Panc1 (cell line): ENCODE measurements around the gene ZNF202. TPM values are rescaled to one million over a fixed set of nuclear protein-coding genes. Genes with fewer than 3 reads are reported as not detected.

Source experiments
- ATAC-seq: fragments of 200-7000 bp; cut with Tn5 transposase; 2 replicates; pipeline ENCODE4 v1.9.1; 2020; ENCODE audit warnings: mild to moderate bottlenecking, moderate library complexity
- BruUV-seq: library from RNA; stranded (reverse); fragments of 400-500 nt; replicated peaks from 2 replicates; lab custom pipeline; 2021; lab: Mats Ljungman, UMichigan
- CTCF ChIA-PET: fragments of 300-600 bp; sonication (Branson Sonifier 250); formaldehyde crosslinking; loops from one replicate; lab custom pipeline; 2022; ENCODE audit warnings: antibody characterized with exemption; lab: Charles Lee
- POLR2A ChIA-PET: fragments of 300-600 bp; sonication (Branson Sonifier 250); formaldehyde crosslinking; loops from one replicate; lab custom pipeline; 2022; ENCODE audit warnings: antibody characterized with exemption; lab: Charles Lee
- DNase-seq: peaks from one replicate; pipeline ENCODE4 v3.0.0-alpha.2; 2010; ENCODE audit warnings: low read depth, low spot score
- H3K27ac ChIP-seq: 2 replicates; pipeline ENCODE4 v1.5.1; 2011; ENCODE audit warnings: mild to moderate bottlenecking, low read length, inconsistent platforms
- H3K27me3 ChIP-seq: fragments of 200-500 bp; sonication (Bioruptor generic); 2 replicates; pipeline ENCODE4 v1.6.0; 2014; ENCODE audit warnings: low read length, inconsistent platforms; ENCODE audit not compliant: control insufficient read depth, insufficient read depth
- H3K36me3 ChIP-seq: fragments of 200-500 bp; sonication (Bioruptor generic); 2 replicates; pipeline ENCODE4 v1.5.1; 2014; ENCODE audit warnings: inconsistent platforms, mild to moderate bottlenecking, low read length, moderate library complexity; ENCODE audit not compliant: control insufficient read depth, insufficient read depth
- H3K4me1 ChIP-seq: 2 replicates; pipeline ENCODE4 v1.5.1; 2011; ENCODE audit warnings: inconsistent platforms, mild to moderate bottlenecking, low read length, moderate library complexity; ENCODE audit not compliant: control insufficient read depth, insufficient read depth
- H3K4me3 ChIP-seq, 2 experiments: 2 replicates each; pipeline ENCODE4 v1.5.1; 2011 to 2012; ENCODE audit warnings: low read depth in 2 of 2, low read length in 2 of 2, mild to moderate bottlenecking in 2 of 2, inconsistent platforms in 1 of 2, moderate library complexity in 1 of 2
- H3K9me3 ChIP-seq: fragments of 200-500 bp; sonication (Bioruptor generic); 2 replicates; pipeline ENCODE4 v1.5.1; 2014; ENCODE audit warnings: low read depth, mild to moderate bottlenecking, inconsistent platforms, low read length, moderate library complexity; ENCODE audit not compliant: control insufficient read depth, insufficient read depth
- POLR2AphosphoS5 ChIP-seq: IDR thresholded peaks from 2 replicates; pipeline ENCODE4 v1.6.1; 2012; ENCODE audit warnings: mild to moderate bottlenecking, low read depth, low read length, moderate library complexity
- SIN3A ChIP-seq: IDR thresholded peaks from 2 replicates; pipeline ENCODE4 v1.6.1; 2012; ENCODE audit warnings: low read depth, mild to moderate bottlenecking, low read length, moderate library complexity, borderline replicate concordance; ENCODE audit not compliant: insufficient read depth
- TCF7L2 ChIP-seq: IDR thresholded peaks from 2 replicates; pipeline ENCODE4 v1.6.1; 2011; ENCODE audit warnings: mild to moderate bottlenecking, low read depth, low read length, inconsistent platforms
- in situ Hi-C: cut with HindIII; loops from 2 replicates; pipeline ENCODE4 v1.10.0; 2016; ENCODE audit warnings: low sequenced_read_pairs, low pct_unique_long_range_greater_than_20kb
- intact Hi-C: fragments of 100-400 bp; cut with micrococcal nuclease; formaldehyde crosslinking; loops from one replicate; pipeline ENCODE4 v1.10.0; 2022; ENCODE audit not compliant: unreplicated experiment
- total RNA-seq: library from RNA; stranded (reverse); gene quantifications from one replicate; pipeline ENCODE4 v1.2.1, GENCODE V29; 2021; ENCODE audit not compliant: unreplicated experiment
- TF ChIP-seq, protein P1 (sequence below): fragments of 450-650 bp; IDR thresholded peaks from 2 replicates; pipeline ENCODE4 v1.5.1; 2017; ENCODE audit warnings: mild to moderate bottlenecking
- TF ChIP-seq, protein P2 (sequence below), 2 experiments: IDR thresholded peaks; 2 replicates each; pipeline ENCODE4 v1.6.1; 2011 to 2012; ENCODE audit warnings: low read depth in 2 of 2, control low read depth in 1 of 2, low read length in 1 of 2, mild to moderate bottlenecking in 1 of 2, moderate library complexity in 1 of 2; ENCODE audit not compliant: insufficient read depth in 1 of 2

ZNF202 gene
- total RNA-seq, 1 experiment from 2014 or later, result 24.5 TPM

DNA sequence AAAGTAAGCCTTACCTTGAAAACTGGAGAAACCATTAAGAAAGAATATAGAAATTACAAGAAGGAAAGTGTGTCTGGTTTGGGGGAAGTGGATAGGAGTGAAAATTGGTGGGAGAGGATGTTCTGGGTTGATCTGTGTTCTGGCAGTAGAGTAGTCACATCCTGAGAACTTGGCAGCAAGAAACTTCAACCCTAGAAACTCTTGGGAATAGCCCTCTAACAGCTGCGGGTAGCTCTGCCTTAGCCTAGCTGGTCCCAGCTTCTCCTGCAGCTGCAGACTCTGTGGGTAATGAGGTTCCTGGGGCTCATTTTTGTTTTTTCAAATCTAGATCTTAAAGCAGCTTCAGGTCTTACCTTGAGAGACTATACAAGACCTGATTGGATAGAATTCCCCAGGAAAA, 37.1 kb upstream of the ZNF202 start:
- no peaks in the 10 kb centered on the region for H3K36me3 ChIP-seq
- TF ChIP-seq SIN3A, result no peak
- no peak for TF ChIP-seq POLR2AphosphoS5
- TF ChIP-seq, protein P1, sequence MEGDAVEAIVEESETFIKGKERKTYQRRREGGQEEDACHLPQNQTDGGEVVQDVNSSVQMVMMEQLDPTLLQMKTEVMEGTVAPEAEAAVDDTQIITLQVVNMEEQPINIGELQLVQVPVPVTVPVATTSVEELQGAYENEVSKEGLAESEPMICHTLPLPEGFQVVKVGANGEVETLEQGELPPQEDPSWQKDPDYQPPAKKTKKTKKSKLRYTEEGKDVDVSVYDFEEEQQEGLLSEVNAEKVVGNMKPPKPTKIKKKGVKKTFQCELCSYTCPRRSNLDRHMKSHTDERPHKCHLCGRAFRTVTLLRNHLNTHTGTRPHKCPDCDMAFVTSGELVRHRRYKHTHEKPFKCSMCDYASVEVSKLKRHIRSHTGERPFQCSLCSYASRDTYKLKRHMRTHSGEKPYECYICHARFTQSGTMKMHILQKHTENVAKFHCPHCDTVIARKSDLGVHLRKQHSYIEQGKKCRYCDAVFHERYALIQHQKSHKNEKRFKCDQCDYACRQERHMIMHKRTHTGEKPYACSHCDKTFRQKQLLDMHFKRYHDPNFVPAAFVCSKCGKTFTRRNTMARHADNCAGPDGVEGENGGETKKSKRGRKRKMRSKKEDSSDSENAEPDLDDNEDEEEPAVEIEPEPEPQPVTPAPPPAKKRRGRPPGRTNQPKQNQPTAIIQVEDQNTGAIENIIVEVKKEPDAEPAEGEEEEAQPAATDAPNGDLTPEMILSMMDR, result no peak
- TF ChIP-seq, protein P2, sequence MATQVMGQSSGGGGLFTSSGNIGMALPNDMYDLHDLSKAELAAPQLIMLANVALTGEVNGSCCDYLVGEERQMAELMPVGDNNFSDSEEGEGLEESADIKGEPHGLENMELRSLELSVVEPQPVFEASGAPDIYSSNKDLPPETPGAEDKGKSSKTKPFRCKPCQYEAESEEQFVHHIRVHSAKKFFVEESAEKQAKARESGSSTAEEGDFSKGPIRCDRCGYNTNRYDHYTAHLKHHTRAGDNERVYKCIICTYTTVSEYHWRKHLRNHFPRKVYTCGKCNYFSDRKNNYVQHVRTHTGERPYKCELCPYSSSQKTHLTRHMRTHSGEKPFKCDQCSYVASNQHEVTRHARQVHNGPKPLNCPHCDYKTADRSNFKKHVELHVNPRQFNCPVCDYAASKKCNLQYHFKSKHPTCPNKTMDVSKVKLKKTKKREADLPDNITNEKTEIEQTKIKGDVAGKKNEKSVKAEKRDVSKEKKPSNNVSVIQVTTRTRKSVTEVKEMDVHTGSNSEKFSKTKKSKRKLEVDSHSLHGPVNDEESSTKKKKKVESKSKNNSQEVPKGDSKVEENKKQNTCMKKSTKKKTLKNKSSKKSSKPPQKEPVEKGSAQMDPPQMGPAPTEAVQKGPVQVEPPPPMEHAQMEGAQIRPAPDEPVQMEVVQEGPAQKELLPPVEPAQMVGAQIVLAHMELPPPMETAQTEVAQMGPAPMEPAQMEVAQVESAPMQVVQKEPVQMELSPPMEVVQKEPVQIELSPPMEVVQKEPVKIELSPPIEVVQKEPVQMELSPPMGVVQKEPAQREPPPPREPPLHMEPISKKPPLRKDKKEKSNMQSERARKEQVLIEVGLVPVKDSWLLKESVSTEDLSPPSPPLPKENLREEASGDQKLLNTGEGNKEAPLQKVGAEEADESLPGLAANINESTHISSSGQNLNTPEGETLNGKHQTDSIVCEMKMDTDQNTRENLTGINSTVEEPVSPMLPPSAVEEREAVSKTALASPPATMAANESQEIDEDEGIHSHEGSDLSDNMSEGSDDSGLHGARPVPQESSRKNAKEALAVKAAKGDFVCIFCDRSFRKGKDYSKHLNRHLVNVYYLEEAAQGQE (IDR thresholded peaks at IDR 0.05; ENCODE audit: insufficient read depth in 1 of 2, low read depth in 2 of 2, low read length in 1 of 2), result no peak
- no peak for TF ChIP-seq TCF7L2
- DNase-seq (no peak), ATAC-seq (no peak)
- H3K27ac ChIP-seq, result no peak overlapping the region
- no TSS peak for BruUV-seq
- H3K9me3 ChIP-seq, result no peaks in the 10 kb centered on the region
- H3K4me3 ChIP-seq, result no peak overlapping the region
- in situ Hi-C loops, result no loop called here
- no peaks in the 10 kb centered on the region for H3K27me3 ChIP-seq
- ChIA-PET CTCF (no interaction called here), POLR2A (no interaction called here)
- intact Hi-C loops, result no loop called here
- no peaks in the 10 kb centered on the region for H3K4me1 ChIP-seq

DNA sequence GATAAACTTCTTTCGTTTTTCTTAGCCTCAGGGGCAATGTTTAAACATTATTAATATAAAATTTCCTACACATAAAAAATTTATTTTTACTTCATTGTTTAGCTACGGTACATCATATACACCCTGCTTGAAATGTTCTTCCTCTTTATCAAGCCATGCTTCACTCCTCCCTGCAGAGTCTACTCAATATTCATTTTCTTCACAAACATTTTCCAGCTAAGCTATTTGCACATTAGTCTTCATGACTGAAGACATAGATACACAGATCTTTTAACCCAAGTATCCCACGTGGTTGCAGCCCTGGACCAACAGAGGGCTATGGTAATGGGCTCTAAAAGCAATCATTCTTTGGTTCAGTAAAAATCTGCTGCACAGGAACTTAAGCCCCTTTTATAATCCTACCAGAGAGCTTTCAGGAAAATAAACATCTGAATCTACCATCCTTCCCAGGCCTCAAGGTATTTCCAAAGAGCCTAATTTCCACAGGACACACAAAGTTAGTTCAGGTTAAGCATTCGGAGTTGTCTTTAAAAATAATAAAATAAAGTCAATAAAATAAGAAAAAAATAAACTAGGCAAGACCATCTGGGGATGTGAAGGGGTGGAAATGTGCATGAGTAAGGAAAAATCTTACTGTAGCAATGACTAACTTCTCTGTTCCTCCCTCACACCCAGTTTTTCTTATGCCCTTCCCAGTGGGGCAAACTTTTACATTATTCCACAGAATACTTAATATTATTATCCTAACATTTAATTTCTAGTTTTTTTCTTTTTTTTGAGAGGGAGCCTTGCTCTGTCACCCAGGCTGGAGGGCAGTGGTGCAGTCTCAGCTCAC, 34.5 kb upstream of the ZNF202 start:
- no peaks in the 10 kb centered on the region for H3K9me3 ChIP-seq
- DNase-seq, result no peak
- no peak for ATAC-seq
- ChIA-PET CTCF (no interaction called here), POLR2A (no interaction called here)
- intact Hi-C loops, result no loop called here
- H3K4me1 ChIP-seq, result no peaks in the 10 kb centered on the region
- in situ Hi-C loops, result no loop called here
- TF ChIP-seq, protein P2 (IDR thresholded peaks at IDR 0.05; ENCODE audit: insufficient read depth in 1 of 2, low read depth in 2 of 2, low read length in 1 of 2), result no peak
- TF ChIP-seq, protein P1, result no peak
- TF ChIP-seq POLR2AphosphoS5 (no peak), SIN3A (no peak)
- no peak overlapping the region for H3K4me3 ChIP-seq
- H3K27ac ChIP-seq, result no peak overlapping the region
- BruUV-seq, result no TSS peak
- no peaks in the 10 kb centered on the region for H3K27me3 ChIP-seq
- no peaks in the 10 kb centered on the region for H3K36me3 ChIP-seq
